ENCODE results near the gene SF3B3. TPM values are rescaled to one million over a fixed set of nuclear protein-coding genes. Genes with fewer than 3 reads are reported as not detected.

The SF3B3 gene
- total and polyA plus RNA-seq, 4 donors = 73.7 to 242 (median 101) TPM

DNA sequence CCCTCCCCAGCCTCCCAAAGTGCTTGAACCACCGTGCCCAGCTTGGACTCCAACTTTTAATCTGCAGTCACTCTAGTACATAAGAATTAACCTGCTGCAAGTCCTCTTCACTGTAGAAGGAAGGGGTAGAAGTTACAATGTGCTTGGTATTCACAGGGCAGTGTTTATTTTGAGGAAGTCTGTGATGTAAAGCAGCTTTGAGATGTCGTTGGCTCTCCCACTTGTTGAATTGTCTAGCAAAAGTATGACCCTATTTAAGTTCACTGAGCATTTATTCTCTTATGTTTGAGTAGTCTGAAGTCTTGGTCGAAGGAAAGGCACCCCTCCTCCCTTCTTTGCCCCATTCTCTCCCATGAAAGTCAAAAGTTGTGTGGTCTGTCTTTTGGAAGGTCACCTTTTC, 28.2 kb downstream of the SF3B3 start:
- Histone ChIP-seq H3K27ac (ENCODE audit: low read depth in 1 of 2, low read length in 1 of 2) (no peak overlapping the region), H3K4me1 (ENCODE audit: control insufficient read depth in 5 of 5, insufficient read depth in 5 of 5, low read length in 5 of 5) (peaks cover 0 to 4% (median 0%) of the 10 kb centered on the region in 5 donors), H3K27me3 (ENCODE audit: control insufficient read depth in 3 of 3, insufficient read depth in 3 of 3, low read length in 2 of 3) (no peaks in the 10 kb centered on the region), H3K9ac (ENCODE audit: insufficient read depth in 1 of 2, low read length in 2 of 2) (no peak overlapping the region), H3K36me3 (ENCODE audit: control insufficient read depth in 4 of 4, insufficient read depth in 4 of 4, low read length in 4 of 4) (peaks cover 42 to 72% (median 56%) of the 10 kb centered on the region in 4 donors), H3K9me3 (ENCODE audit: control insufficient read depth in 4 of 4, insufficient read depth in 3 of 4, low read length in 3 of 4) (no peaks in the 10 kb centered on the region), H3K4me3 (no peak overlapping the region)
- ATAC-seq (ENCODE audit: insufficient read depth, low FRiP score) = no peak
- DNase-seq = no peak
- 69 to 76% methylated on average over 3 of the region's 3 CpGs for WGBS, 2 donors
- TF ChIP-seq, protein P1, sequence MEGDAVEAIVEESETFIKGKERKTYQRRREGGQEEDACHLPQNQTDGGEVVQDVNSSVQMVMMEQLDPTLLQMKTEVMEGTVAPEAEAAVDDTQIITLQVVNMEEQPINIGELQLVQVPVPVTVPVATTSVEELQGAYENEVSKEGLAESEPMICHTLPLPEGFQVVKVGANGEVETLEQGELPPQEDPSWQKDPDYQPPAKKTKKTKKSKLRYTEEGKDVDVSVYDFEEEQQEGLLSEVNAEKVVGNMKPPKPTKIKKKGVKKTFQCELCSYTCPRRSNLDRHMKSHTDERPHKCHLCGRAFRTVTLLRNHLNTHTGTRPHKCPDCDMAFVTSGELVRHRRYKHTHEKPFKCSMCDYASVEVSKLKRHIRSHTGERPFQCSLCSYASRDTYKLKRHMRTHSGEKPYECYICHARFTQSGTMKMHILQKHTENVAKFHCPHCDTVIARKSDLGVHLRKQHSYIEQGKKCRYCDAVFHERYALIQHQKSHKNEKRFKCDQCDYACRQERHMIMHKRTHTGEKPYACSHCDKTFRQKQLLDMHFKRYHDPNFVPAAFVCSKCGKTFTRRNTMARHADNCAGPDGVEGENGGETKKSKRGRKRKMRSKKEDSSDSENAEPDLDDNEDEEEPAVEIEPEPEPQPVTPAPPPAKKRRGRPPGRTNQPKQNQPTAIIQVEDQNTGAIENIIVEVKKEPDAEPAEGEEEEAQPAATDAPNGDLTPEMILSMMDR (IDR thresholded peaks at IDR 0.05; ENCODE audit: control extremely low read depth, extremely low read depth) = no peak

DNA sequence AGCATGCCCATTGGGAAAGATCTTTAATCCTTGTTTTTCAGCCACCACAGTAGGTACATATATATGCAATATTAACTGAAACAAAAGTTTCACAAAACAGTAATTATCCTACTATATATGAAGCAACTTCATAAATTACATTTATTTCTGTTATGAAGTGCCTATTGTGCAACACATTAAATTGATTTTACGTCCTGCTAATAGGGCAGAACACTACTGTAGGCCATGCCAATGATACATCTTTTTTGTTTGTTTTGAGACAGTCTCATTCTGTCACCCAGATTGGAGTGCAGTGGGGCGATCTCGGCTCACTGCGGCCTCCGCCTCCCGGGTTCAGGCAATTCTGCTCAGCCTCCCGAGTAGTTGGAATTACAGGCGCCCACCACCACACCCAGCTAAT, 29.1 kb downstream of the SF3B3 start:
- Histone ChIP-seq H3K27me3 (ENCODE audit: control insufficient read depth in 3 of 3, insufficient read depth in 3 of 3, low read length in 2 of 3) (no peaks in the 10 kb centered on the region), H3K4me1 (ENCODE audit: control insufficient read depth in 5 of 5, insufficient read depth in 5 of 5, low read length in 5 of 5) (peaks cover 0 to 4% (median 0%) of the 10 kb centered on the region in 5 donors), H3K9ac (ENCODE audit: insufficient read depth in 1 of 2, low read length in 2 of 2) (no peak overlapping the region), H3K9me3 (ENCODE audit: control insufficient read depth in 4 of 4, insufficient read depth in 3 of 4, low read length in 3 of 4) (no peaks in the 10 kb centered on the region), H3K27ac (ENCODE audit: low read depth in 1 of 2, low read length in 1 of 2) (no peak overlapping the region), H3K36me3 (ENCODE audit: control insufficient read depth in 4 of 4, insufficient read depth in 4 of 4, low read length in 4 of 4) (peaks cover 42 to 77% (median 58%) of the 10 kb centered on the region in 4 donors), H3K4me3 (no peak overlapping the region)
- DNase-seq = no peak
- TF ChIP-seq, protein P1 (IDR thresholded peaks at IDR 0.05; ENCODE audit: control extremely low read depth, extremely low read depth) = no peak
- ATAC-seq (ENCODE audit: insufficient read depth, low FRiP score) = no peak
- WGBS, 2 donors = 95 to 96% methylated on average over 8 of the region's 8 CpGs

DNA sequence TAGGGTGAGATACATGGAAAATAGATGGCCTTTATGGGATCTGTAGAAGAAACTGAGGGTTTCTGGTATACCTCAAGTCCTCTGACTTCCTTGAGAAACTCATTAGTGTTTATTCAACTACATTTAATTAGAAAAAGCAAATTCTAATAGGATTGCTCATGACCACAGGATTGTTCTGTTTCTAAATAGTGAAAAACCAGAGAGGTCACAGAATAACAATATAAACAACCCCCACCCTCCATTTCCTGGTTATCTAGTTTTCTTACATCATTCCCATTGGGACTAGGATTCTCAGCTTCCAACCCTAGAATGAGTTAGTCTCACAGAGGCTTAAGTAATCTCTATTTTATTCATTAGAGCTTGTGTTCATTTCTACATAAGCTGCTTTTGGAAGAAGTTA, 30.0 kb downstream of the SF3B3 start:
- Histone ChIP-seq H3K9ac (ENCODE audit: insufficient read depth in 1 of 2, low read length in 2 of 2) (no peak overlapping the region), H3K4me3 (no peak overlapping the region), H3K9me3 (ENCODE audit: control insufficient read depth in 4 of 4, insufficient read depth in 3 of 4, low read length in 3 of 4) (no peaks in the 10 kb centered on the region), H3K27ac (ENCODE audit: low read depth in 1 of 2, low read length in 1 of 2) (no peak overlapping the region), H3K36me3 (ENCODE audit: control insufficient read depth in 4 of 4, insufficient read depth in 4 of 4, low read length in 4 of 4) (peaks cover 40 to 75% (median 54%) of the 10 kb centered on the region in 4 donors), H3K27me3 (ENCODE audit: control insufficient read depth in 3 of 3, insufficient read depth in 3 of 3, low read length in 2 of 3) (no peaks in the 10 kb centered on the region), H3K4me1 (ENCODE audit: control insufficient read depth in 5 of 5, insufficient read depth in 5 of 5, low read length in 5 of 5) (peaks cover 0 to 4% (median 0%) of the 10 kb centered on the region in 5 donors)
- TF ChIP-seq, protein P1 (IDR thresholded peaks at IDR 0.05; ENCODE audit: control extremely low read depth, extremely low read depth) = no peak
- DNase-seq = no peak
- no peak for ATAC-seq (ENCODE audit: insufficient read depth, low FRiP score)

DNA sequence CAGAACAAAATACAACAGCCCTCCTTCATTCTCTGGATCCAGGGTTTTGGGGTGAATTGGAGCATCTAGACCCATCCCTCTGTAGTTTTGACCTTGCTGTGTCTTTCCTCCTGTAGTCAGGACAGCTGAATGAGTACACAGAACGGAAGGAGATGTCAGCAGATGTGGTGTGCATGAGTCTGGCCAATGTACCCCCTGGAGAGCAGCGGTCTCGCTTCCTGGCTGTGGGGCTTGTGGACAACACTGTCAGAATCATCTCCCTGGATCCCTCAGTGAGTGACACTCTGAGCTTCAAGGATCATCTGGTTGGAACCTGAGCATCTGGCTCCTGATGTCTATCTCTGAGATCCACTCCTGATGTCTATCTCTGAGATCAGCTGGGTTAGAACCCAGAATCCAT, 32.4 kb downstream of the SF3B3 start:
- H3K9me3 ChIP-seq (ENCODE audit: control insufficient read depth in 4 of 4, insufficient read depth in 3 of 4, low read length in 3 of 4) = no peaks in the 10 kb centered on the region
- H3K4me3 ChIP-seq = no peak overlapping the region
- WGBS, 2 donors = 92 to 94% methylated on average over 3 of the region's 3 CpGs
- H3K27ac ChIP-seq (ENCODE audit: low read depth in 1 of 2, low read length in 1 of 2) = no peak overlapping the region
- ATAC-seq (ENCODE audit: insufficient read depth, low FRiP score) = no peak
- H3K9ac ChIP-seq (ENCODE audit: insufficient read depth in 1 of 2, low read length in 2 of 2) = no peak overlapping the region
- H3K27me3 ChIP-seq (ENCODE audit: control insufficient read depth in 3 of 3, insufficient read depth in 3 of 3, low read length in 2 of 3) = no peaks in the 10 kb centered on the region
- H3K4me1 ChIP-seq (ENCODE audit: control insufficient read depth in 5 of 5, insufficient read depth in 5 of 5, low read length in 5 of 5) = no peaks in the 10 kb centered on the region
- no peak for DNase-seq
- H3K36me3 ChIP-seq (ENCODE audit: control insufficient read depth in 4 of 4, insufficient read depth in 4 of 4, low read length in 4 of 4) = peaks cover 39 to 70% (median 57%) of the 10 kb centered on the region in 4 donors
- TF ChIP-seq, protein P1 (IDR thresholded peaks at IDR 0.05; ENCODE audit: control extremely low read depth, extremely low read depth) = no peak
